Cardiac fibroblast (primary cell): ENCODE data around the gene GSX2.
"Not testable (repeated sequence)": the region's sequence is repeated elsewhere in the genome, so short reads cannot be mapped to it uniquely, and the experiment has no call there.

Source experiments
- DNase-seq, 2 donors: peaks; one replicate each; pipeline versions ENCODE4 v3.0.0 to v3.0.0-alpha.2; 2010; ENCODE audit warnings: low read depth in 2 of 2
- H3K4me3 ChIP-seq, 2 donors: replicated peaks in 1 of 2; 1 replicate in 1 of 2; 2 replicates in 1 of 2; pipeline ENCODE4 v1.5.1; 2011; ENCODE audit warnings: low read depth in 2 of 2, low read length in 2 of 2, mild to moderate bottlenecking in 2 of 2, moderate library complexity in 1 of 2
- TF ChIP-seq, protein P1 (sequence below): IDR thresholded peaks from one replicate; pipeline ENCODE4 v1.5.1; 2011; ENCODE audit warnings: low read depth, mild to moderate bottlenecking, low read length, inconsistent platforms

Gene GSX2

DNA sequence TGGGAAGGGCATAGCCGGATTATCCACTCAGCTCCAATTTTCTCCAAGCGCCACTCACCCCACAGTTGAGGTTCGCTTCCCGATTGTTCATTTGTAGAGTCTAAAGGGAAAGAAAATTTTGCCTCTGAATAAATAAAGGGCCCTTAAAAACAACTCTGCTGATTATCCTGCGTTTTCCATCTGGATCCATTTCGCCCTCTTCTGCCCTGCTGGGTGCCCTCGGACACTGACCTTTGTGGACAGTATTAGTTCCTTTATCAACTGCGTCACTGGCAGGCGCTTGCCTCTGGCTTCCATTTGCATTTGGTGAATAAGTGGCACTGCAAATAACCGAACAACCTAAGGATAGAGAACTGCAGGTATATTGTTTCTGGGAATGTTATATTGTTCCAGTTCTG, 10.1 kb downstream of the GSX2 start:
- H3K4me3 ChIP-seq = no peak overlapping the region
- TF ChIP-seq, protein P1, sequence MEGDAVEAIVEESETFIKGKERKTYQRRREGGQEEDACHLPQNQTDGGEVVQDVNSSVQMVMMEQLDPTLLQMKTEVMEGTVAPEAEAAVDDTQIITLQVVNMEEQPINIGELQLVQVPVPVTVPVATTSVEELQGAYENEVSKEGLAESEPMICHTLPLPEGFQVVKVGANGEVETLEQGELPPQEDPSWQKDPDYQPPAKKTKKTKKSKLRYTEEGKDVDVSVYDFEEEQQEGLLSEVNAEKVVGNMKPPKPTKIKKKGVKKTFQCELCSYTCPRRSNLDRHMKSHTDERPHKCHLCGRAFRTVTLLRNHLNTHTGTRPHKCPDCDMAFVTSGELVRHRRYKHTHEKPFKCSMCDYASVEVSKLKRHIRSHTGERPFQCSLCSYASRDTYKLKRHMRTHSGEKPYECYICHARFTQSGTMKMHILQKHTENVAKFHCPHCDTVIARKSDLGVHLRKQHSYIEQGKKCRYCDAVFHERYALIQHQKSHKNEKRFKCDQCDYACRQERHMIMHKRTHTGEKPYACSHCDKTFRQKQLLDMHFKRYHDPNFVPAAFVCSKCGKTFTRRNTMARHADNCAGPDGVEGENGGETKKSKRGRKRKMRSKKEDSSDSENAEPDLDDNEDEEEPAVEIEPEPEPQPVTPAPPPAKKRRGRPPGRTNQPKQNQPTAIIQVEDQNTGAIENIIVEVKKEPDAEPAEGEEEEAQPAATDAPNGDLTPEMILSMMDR = no peak
- no peak for DNase-seq

- DNase-seq = peak in 1 of 2 donors; percentile 22
Measured at GRCh38 chr4:54113206-54113605, 13.2 kb downstream of the GSX2 start.

GRCh38 chr4:54116246-54116645, 16.3 kb downstream of the GSX2 start:
- not testable (repeated sequence) for DNase-seq, H3K4me3 ChIP-seq

More at GRCh38 chr4:54113206-54113605, 13.2 kb downstream of the GSX2 start:
- H3K4me3 ChIP-seq = not testable (repeated sequence)

- peak in 1 of 2 donors; percentile 38 for DNase-seq
Measured at GRCh38 chr4:54118850-54119589, 19.1 kb downstream of the GSX2 start.

DNA sequence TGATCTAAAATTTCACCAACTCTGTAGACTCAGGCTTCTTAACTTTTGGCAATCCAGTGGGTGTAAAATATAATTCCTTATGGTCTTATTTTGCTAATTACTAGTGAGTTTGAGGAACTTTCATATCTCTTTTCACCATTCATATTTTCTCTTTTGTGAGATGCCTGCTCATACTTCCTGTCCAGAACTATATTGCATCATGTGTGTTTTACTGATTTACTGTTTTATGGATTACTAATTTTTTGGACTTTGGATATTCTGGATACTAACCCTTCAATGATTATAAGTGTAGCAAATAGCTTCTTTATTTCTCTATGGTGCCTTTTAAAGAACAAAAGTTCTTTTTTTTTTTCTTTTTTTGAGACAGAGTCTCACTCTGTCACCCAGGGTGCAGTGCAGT, 20.6 kb downstream of the GSX2 start:
- no peak for DNase-seq
- TF ChIP-seq, protein P1 = no peak
- no peak overlapping the region for H3K4me3 ChIP-seq

More at GRCh38 chr4:54118850-54119589, 19.1 kb downstream of the GSX2 start:
- TF ChIP-seq, protein P1 = no peak
- no peak overlapping the region for H3K4me3 ChIP-seq

- H3K4me3 ChIP-seq = no peak overlapping the region
- TF ChIP-seq, protein P1 = no peak
- DNase-seq = no peak
Measured at GRCh38 chr4:54127660-54128059, 27.7 kb downstream of the GSX2 start.

GRCh38 chr4:54128694-54129093, 28.7 kb downstream of the GSX2 start:
- DNase-seq, H3K4me3 ChIP-seq: not testable (repeated sequence)

DNA sequence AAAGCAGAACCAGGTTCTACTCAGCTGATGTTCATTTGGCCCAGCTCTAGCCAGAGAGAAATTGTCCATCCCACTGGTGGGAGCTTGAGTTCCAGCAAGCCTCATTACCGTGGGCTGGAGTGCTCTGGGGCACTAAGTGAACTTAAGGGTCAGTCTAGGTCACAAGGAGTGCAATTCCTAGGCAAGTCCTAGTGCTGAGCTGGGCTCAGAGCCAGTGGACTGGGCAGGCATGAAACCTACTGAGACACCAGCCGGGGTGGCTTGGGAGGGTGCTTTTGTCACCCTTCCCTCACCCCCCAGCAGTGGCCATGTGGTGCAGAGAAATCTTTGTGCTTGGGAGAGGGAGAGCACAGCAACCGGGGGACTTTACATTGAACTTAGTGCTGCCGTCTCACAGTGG, 39.4 kb downstream of the GSX2 start:
- TF ChIP-seq, protein P1 = no peak
- no peak for DNase-seq
- no peak overlapping the region for H3K4me3 ChIP-seq
